Measurements from ENCODE around the gene TNNT3.

The TNNT3 gene

DNA sequence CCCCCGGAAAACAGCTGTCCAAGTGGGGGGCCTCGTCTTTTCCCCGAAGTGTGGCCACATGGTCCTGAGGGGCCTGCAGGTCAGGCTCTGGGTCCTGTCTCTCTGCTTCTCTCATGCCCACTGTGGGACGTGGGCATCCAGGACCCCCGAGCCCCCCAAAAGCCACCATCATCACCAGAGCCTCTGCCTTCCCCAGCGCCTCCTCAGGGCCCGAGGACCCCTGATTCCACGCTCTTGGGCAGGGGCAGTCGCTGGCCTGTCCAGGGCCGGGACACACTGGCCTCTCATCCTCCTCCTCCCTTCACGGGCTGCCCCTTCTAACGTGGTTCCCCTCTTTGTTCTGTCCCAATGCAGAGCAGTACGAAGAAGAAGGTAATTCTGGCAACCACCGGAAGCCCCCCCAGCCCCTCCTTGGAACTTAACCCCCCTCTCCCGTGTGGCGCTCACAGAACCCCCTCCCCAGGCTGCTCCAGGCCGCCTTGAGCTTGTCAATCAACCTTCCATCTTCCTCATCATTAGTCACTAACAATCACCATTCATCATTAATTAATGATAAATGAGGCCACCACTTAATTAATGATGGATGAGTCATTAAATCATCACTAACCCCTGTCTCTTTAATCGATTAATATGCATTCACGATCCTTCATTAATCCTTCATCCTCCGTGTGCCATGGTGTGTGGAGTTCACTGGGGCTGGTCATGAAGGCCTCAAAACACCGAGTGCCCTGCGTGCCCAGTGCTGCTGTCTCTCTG, 3.9 kb downstream of the TNNT3 start:
- no peak for DNase-seq (ENCODE audit: low read depth)

GRCh38 chr11:1924181-1924580, 4.7 kb downstream of the TNNT3 start:
- DNase-seq (ENCODE audit: low read depth) = no peak

DNA sequence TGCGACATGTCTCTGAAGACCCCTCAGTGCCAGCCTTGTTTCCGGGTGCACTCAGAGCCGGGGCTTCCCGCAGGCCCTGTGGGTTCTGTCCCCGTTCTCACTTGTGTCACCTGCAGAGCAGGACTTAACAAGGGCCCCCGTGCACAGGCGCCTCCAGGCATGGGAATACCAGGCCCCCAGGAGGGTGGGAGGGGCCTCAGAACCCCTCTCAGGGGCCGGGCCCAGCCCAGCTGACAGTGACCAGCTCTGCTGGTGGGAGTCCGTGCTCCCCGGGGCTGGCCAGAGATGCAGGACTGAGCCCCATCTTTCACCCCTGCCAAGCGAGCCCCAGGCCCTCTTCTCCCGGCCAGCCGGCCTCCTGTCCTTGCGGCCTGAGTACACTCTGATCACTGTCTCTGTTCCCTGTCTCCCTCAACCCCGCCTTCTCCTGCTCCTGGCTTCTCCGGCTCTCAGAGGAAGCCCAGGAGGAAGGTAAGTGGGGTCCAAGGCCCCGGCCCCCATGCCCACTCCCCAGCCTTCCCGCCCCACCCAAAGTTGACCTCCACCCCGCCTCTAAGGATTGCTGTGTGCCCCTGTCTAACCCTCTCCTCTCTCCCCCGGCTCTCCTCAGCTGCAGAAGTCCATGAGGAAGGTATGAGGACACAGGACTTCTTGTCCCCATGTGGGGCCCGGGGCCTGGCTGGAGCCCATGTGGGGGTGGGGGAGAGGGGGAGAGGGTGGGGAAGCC, 5.3 kb downstream of the TNNT3 start:
- DNase-seq (ENCODE audit: low read depth) = no peak

DNA sequence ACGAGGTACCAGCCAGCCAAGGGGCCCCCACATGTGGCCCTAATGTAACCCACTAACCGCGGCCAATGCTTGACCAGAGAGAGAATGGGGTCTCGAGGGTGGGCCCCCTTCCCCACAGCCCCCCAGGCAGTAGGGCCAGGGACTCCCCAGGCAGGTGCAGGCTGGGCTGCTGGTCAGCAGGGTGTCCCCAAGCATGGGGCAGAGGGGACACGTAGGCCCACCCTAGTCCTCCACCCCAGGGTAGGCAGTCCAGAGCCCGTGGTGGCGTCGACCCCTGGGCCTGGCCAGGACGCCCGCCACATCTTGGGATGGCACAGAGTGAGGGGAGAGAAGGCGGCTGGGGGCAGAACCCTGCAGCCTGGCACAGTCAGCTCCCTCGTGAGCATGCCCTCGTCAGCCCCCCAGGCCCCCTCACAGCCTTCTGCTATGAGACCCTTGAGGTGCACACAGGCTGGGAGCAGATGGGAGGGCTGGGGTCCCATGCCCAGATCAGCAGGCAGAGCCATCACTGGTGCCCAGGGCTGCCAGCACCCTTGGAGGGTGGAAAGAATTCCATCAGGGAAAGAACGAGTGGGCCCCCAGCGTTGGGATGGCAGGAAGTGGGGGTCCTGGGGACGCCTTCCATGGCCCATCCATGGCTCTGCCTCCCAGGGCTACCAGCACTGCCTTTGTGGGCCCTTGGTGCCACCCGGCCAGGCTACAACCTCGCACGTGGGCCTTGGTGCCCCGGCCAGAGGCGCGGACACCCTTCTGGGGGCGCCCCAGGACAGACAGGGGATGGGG, 6.1 kb downstream of the TNNT3 start:
- DNase-seq (ENCODE audit: low read depth) = no peak

DNA sequence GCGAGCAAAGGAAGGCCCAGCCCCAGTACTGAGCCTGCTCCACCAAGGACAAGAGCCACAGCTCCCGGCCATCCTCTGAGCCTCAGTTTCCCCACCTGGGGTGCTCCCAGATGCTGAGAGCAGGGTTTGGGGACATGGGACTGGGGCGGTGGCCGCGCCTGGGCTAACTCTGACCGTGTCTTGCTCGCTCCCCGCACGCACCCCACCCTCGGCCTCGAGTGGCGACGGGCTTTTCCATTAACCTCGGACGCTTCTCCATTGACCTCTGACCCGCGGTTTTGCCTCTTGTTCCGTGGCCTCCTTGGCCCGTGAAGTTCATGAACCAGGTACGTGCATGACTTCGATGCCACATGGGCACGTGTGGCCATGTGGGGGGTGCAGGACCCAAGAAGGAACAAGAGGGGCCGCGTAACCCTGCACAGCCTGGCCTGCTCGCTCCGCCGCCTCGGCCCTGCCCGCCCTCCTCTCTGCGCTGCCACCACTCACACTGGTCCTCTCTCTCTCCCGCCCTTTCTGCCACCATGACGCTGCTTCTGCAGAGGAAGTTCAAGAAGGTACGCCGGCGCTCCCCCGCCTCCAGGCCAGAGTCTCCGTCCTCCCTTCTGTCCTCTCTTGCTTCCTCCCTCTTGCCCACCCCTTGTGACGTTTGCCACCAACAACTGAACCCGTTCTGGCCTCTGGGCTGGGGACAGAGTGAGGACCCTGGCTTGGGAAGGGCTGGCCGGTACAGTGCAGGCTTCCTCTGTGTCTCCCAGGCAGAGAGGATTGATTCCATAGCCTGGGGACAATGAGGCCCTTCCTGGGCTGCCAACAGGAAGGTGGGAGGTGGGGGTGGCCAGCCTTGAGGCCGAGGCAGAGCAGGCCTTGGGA, 6.9 kb downstream of the TNNT3 start:
- no peak for DNase-seq (ENCODE audit: low read depth)

DNA sequence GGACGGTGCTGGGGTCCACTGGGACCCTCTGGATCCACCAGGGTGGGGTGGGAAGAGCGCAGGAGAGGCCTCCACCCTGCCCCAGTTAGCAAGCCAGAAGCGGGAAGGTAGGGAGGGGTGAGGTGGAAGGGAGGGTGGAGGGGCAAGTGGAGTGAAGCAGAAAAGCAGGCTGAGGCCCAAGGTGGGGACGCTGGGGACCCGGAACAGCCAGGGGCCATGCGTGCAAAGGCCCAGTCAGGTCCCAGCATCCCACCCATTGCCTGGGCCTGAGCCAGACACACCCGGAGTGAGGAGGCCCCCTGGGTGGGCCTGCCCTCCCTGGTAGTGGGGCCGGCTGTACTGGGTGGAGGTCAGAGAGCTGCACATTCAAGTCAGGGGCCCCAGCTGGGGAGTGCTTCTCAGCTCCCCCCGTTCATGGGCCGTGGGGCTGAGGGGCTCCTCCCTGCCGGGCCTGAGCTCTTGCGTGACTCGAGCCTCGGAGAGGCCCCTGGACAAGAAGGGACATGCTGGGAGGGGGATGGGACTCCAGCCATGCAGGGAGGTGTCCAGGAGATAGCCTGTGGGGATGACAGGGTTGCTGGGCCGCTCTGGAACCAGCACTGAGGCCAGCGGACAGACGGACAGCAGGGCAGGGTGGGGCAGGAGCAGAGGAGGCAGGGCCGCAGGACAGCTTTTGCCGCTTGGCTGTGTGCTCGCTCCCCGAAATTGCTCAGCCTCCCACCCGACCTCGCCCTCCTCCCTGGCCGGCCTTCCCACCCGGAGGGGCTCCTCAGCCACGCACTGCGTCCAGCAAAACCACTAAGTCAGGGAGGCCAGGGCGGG, 7.7 kb downstream of the TNNT3 start:
- DNase-seq (ENCODE audit: low read depth) = no peak

DNA sequence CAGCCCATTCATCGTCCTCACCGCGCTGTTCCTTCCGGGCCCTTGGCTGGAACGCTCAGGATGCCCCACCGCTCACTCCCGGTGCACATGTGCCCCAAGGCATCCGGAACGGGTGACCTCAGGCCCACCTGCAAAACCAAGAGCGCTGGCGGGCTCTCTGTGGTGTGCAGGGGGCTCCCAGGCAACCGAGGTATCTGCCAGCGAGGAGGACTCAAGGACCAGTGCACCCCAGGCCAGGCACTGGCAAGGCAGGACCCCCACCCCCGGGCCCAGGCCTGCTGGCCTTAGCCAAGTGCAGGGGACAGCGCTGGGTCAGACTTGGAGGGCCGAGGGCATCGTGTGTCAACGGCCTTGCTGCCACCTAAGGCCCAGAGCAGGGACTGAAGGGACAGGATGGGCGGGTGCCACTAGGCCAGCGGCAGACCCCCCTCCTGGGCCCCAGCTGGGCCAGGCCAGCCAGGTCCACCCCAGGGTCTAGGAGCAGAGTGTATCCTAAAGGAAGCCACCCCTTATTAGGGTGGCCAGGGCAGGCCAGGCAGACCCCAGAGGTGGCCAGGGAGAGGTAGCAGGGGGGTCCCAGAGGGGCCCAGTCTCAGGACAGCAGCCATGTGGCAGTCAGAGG, 8.5 kb downstream of the TNNT3 start:
- DNase-seq (ENCODE audit: low read depth) = no peak

GRCh38 chr11:1928470-1928890, 9.0 kb downstream of the TNNT3 start:
- DNase-seq (ENCODE audit: low read depth) = no peak

GRCh38 chr11:1928891-1929541, 9.5 kb downstream of the TNNT3 start:
- DNase-seq (ENCODE audit: low read depth) = no peak

- DNase-seq (ENCODE audit: low read depth) = no peak
Measured at GRCh38 chr11:1929621-1930461, 10.3 kb downstream of the TNNT3 start.

DNA sequence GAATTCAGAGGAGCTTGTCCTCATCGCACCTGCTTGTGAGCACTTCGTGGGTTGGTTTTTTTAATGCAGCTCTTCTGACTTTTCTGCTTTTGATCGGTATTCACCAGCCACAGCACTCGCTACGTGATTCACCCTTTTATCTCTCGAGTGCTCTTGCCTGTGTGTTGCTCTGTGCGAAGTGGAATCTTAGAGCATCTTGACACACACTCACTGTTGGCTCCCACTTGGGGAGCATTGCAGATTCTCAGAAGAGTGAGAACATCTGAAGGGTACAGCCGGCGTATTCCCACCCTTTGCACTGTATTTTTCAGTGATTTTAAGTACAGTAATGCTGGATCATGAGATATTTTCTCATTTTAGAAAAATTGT, 10.9 kb downstream of the TNNT3 start:
- no peak for DNase-seq (ENCODE audit: low read depth)

DNA sequence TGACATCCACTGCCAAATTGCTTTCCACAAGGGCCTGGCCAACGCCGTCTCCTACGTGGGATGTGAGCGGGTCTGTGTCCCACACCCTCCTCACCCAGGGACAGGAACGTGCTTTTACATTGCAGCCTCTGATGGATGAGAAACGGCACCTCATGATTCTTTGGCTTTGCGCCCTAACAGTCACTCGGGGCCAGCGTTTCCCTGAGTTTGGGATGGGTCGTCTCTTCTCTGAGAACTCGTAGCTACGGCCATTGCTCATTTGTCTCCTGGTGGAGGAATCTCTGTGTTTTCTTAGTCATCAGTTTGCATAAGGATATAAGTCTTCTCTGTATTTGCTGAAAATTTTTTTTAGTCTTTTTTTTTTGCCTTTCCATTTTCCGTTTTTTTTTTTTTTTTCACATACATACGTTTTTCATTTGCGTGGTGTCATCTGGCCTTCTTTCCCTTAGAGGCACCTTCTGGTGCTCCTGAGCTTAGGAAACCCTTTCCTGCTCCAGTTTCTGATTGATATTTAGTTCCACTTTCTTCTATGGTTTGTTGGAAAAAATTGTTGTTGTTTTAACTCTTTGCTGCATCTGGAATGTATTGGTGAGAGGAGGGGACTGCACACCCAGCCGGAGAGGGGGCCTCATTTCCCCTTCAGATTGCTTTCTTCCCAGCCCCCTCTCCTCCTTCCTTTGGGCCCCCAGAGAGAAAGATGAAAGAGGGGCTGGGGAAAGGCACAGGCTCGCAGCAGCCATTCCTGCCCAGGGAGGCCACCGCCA, 12.0 kb downstream of the TNNT3 start:
- DNase-seq (ENCODE audit: low read depth) = no peak

DNA sequence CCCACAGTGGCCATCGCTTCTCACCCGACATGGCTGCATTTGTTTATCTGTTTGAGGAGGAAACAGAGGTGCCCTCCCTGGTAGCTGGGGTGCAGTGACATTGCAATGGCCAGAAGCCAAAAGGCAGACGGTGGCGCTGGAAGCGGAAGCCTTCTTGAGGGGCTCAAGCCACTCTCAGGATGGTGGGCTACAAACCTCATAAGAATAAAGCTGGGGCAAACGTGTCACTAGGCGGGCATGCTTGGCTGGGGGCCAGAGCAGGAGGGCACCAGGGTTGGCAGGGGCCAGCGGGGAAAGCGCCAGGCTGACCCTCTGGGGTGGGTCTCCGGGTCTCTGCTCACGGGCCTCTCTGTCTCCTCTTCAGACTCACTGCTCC, 12.6 kb downstream of the TNNT3 start:
- no peak for DNase-seq (ENCODE audit: low read depth)

GRCh38 chr11:1932681-1933080, 13.2 kb downstream of the TNNT3 start:
- DNase-seq (ENCODE audit: low read depth) = no peak

DNA sequence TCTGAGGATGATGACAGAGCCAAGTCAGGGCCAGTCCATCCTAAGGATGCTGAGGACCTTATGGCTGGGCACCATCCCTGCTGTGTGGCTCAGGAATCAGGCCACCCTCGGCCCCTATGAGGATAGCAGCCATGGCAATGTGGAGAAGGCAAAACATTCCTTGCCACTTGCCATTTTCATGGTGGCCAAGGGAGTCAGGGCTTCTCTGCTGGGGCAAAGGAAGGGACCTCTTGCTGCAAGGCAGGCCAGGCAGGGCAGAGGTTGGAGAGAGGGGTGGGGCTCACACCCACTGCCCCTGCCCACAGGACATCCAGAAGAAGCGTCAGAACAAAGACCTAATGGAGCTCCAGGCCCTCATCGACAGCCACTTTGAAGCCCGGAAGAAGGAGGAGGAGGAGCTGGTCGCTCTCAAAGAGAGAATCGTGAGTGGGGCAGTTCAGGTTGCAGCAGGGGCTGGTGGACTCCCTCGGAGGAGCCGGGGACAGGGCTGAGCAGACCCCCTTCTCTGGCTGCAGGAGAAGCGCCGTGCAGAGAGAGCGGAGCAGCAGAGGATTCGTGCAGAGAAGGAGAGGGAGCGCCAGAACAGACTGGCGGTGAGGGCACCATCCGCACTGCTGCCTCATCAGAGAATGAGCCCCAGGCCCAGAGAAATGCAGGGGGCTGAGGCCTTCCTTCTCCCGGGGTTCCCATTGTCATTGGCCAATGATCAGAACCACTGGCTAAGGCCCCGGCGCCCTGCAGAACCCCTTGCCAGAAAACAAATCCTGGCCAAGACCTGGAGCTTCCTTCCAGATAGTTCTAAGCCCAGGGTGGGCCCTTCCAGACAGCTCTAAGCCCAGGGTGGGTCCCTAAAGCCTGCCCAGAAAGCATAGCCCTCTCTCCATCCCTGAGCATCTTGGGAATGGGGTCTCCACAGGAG, 14.2 kb downstream of the TNNT3 start:
- no peak for DNase-seq (ENCODE audit: low read depth)

DNA sequence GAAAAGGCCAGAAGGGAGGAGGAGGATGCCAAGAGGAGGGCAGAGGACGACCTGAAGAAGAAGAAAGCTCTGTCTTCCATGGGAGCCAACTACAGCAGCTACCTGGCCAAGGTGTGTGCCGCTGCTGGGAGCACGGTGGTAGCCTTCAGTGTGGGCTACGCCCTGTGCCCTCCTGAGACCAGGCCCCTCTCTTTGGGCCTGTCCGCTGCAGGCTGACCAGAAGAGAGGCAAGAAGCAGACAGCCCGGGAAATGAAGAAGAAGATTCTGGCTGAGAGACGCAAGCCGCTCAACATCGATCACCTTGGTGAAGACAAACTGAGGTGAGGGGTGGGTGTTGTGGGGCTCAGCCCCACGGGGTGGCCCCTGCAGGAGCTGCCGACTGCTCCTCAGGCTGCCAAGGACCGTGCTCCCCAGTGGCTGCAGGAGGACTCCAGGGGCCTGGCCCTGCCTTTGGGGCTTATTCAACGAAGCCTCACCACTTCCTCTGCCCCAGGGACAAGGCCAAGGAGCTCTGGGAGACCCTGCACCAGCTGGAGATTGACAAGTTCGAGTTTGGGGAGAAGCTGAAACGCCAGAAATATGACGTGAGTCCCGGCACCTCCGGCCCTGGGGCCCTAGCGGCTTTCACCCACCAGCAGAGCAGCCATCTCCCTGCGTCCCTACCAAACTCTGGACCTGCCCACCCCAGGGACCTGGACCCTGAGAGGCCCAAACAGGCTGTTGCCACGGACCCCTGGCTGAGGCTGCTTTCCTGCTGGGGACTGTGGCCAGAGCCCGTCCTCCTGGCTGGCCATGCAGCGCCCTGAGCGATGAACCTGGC, 15.0 kb downstream of the TNNT3 start:
- no peak for DNase-seq (ENCODE audit: low read depth)
